ENCODE results near the gene MPC2. TPM values are rescaled to one million over a fixed set of nuclear protein-coding genes. Genes with fewer than 3 reads are reported as not detected.

The MPC2 gene
- total RNA-seq, 6 donors from 2014 or later: 11.5 to 55.6 (median 26.7) TPM

- Histone ChIP-seq H3K27ac (no peak overlapping the region), H3K4me3 (no peak overlapping the region), H3K27me3 (no peaks in the 10 kb centered on the region), H3K4me1 (peaks cover 0 to 3% (median 0%) of the 10 kb centered on the region in 4 donors), H3K9me3 (no peaks in the 10 kb centered on the region), H3K36me3 (peaks cover 3 to 25% (median 9%) of the 10 kb centered on the region in 4 donors)
- DNase-seq (no peak), ATAC-seq (ENCODE audit: low FRiP score in 2 of 2) (no peak)
- TF ChIP-seq POLR2A (IDR thresholded peaks at IDR 0.05) (no peak), EP300 (IDR thresholded peaks at IDR 0.05) (no peak), CTCF (IDR thresholded peaks at IDR 0.05) (no peak), POLR2AphosphoS5 (IDR thresholded peaks at IDR 0.05) (no peak)
These were observed 20.8 kb upstream of the MPC2 start for GRCh38 chr1:167957710-167958109.

GRCh38 chr1:167955915-167956314 lies 19.0 kb upstream of the MPC2 start:
- TF ChIP-seq POLR2A (IDR thresholded peaks at IDR 0.05) (no peak), POLR2AphosphoS5 (IDR thresholded peaks at IDR 0.05) (no peak), CTCF (IDR thresholded peaks at IDR 0.05) (no peak), EP300 (IDR thresholded peaks at IDR 0.05) (no peak)
- WGBS, 2 donors: 91 to 100% methylated on average over 2 of the region's 2 CpGs
- peaks cover 3 to 38% (median 9%) of the 10 kb centered on the region in 4 donors for H3K36me3 ChIP-seq
- no peak overlapping the region for H3K4me3 ChIP-seq
- DNase-seq (no peak), ATAC-seq (ENCODE audit: low FRiP score in 2 of 2) (no peak)
- no peaks in the 10 kb centered on the region for H3K9me3 ChIP-seq
- no peak overlapping the region for H3K27ac ChIP-seq
- no peaks in the 10 kb centered on the region for H3K27me3 ChIP-seq
- H3K4me1 ChIP-seq: peaks cover 3 to 5% (median 4%) of the 10 kb centered on the region in 4 donors

- H3K9me3 ChIP-seq: no peaks in the 10 kb centered on the region
- WGBS, 2 donors: 32 to 55% methylated on average over 1 of the region's 1 CpG
- H3K27me3 ChIP-seq: no peaks in the 10 kb centered on the region
- H3K4me3 ChIP-seq: no peak overlapping the region
- peaks cover 3 to 43% (median 9%) of the 10 kb centered on the region in 4 donors for H3K36me3 ChIP-seq
- TF ChIP-seq EP300 (IDR thresholded peaks at IDR 0.05): no peak
- TF ChIP-seq POLR2AphosphoS5 (IDR thresholded peaks at IDR 0.05): no peak
- TF ChIP-seq CTCF (IDR thresholded peaks at IDR 0.05): no peak
- no peak for TF ChIP-seq POLR2A (IDR thresholded peaks at IDR 0.05)
- no peak overlapping the region for H3K27ac ChIP-seq
- ATAC-seq (ENCODE audit: low FRiP score in 2 of 2) (no peak), DNase-seq (no peak)
- peaks cover 0 to 14% (median 11%) of the 10 kb centered on the region in 4 donors for H3K4me1 ChIP-seq
These were observed 13.7 kb upstream of the MPC2 start for GRCh38 chr1:167950569-167950968.

GRCh38 chr1:167949785-167950184 lies 12.9 kb upstream of the MPC2 start:
- peaks cover 0 to 14% (median 11%) of the 10 kb centered on the region in 4 donors for H3K4me1 ChIP-seq
- H3K9me3 ChIP-seq: no peaks in the 10 kb centered on the region
- no peaks in the 10 kb centered on the region for H3K27me3 ChIP-seq
- 93 to 97% methylated on average over 3 of the region's 3 CpGs for WGBS, 2 donors
- H3K4me3 ChIP-seq: no peak overlapping the region
- no peak overlapping the region for H3K27ac ChIP-seq
- TF ChIP-seq CTCF (IDR thresholded peaks at IDR 0.05) (no peak), POLR2A (IDR thresholded peaks at IDR 0.05) (no peak), EP300 (IDR thresholded peaks at IDR 0.05) (no peak), POLR2AphosphoS5 (IDR thresholded peaks at IDR 0.05) (no peak)
- no peak for DNase-seq
- no peak for ATAC-seq (ENCODE audit: low FRiP score in 2 of 2)
- peaks cover 2 to 38% (median 9%) of the 10 kb centered on the region in 4 donors for H3K36me3 ChIP-seq

GRCh38 chr1:167947733-167948132 lies 10.9 kb upstream of the MPC2 start:
- no peaks in the 10 kb centered on the region for H3K9me3 ChIP-seq
- TF ChIP-seq POLR2AphosphoS5 (IDR thresholded peaks at IDR 0.05): no peak
- no peak for TF ChIP-seq EP300 (IDR thresholded peaks at IDR 0.05)
- no peak for TF ChIP-seq POLR2A (IDR thresholded peaks at IDR 0.05)
- no peak for TF ChIP-seq CTCF (IDR thresholded peaks at IDR 0.05)
- H3K4me3 ChIP-seq: no peak overlapping the region
- no peak overlapping the region for H3K27ac ChIP-seq
- no peaks in the 10 kb centered on the region for H3K27me3 ChIP-seq
- DNase-seq: no peak
- 78 to 81% methylated on average over 2 of the region's 2 CpGs for WGBS, 2 donors
- peaks cover 0 to 18% (median 0%) of the 10 kb centered on the region in 4 donors for H3K36me3 ChIP-seq
- H3K4me1 ChIP-seq: peaks cover 0 to 14% (median 11%) of the 10 kb centered on the region in 4 donors
- no peak for ATAC-seq (ENCODE audit: low FRiP score in 2 of 2)
